ENCODE results near the gene MXD3. TPM values are rescaled to one million over a fixed set of nuclear protein-coding genes. Genes with fewer than 3 reads are reported as not detected.
A peak's percentile ranks its signal among the peaks of the same experiment; 100 is the strongest.
"Not testable (repeated sequence)": the region's sequence is repeated elsewhere in the genome, so short reads cannot be mapped to it uniquely, and the experiment has no call there.

MXD3 gene
- total and polyA plus RNA-seq, 4 experiments from 2014 or later = 0.28 to 17.3 (median 9.3) TPM

DNA sequence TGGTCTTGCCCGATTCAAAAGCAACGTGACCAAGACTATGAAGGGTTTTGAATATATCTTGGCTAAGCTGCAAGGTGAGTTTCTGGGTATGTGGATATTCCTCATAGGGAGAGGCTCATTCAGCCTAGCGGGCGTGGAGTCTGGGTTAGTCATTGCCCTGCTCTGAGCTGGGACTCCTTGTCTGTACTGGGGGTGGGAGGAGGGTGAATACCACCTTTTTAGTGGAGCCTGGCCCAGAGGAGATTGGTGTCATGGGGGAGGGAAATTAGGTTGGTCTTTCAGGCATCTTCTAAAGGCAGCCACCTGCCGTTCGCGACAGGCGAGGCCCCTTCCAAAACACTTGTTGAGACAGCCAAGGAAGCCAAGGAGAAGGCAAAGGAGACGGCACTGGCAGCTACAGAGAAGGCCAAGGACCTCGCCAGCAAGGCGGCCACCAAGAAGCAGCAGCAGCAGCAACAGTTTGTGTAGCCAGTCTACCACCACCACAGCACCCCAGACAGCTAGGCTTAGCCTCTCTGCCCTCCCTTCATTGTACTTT is 5.5 kb downstream of the MXD3 start:
- H3K36me3 ChIP-seq (ENCODE audit: insufficient read depth, low read length) = peaks cover 10% of the 10 kb centered on the region
- POLR2A ChIA-PET (ENCODE audit: partially characterized antibody) = interaction anchor here (0.9 kb wide), 1 partner anchor 52 kb away, joined by 3 read pairs; no protein-coding TSS in a partner anchor
- H3K27me3 Mint-ChIP-seq; H3K27ac ChIP-seq (ENCODE audit: low read depth, low read length); DNase-seq; H3K27me3 ChIP-seq (ENCODE audit: insufficient read depth, low read length); H3K4me3 ChIP-seq (ENCODE audit: low read length in 2 of 2); intact Hi-C loops (cut with micrococcal nuclease); H3K9me3 ChIP-seq (ENCODE audit: control insufficient read depth in 1 of 2, low read length in 2 of 2); H3K9me3 Mint-ChIP-seq: not testable (repeated sequence)
- Mint-ChIP-seq H3K36me3 (peaks cover 18 to 34% of the 10 kb centered on the region in 2 donors), H3K27ac (peak overlapping the region in 6 of 7 donors; percentile 17 to 89 (median 79)), H3K4me1 (peaks cover 39 to 80% (median 62%) of the 10 kb centered on the region in 4 donors), H3K4me3 (peak overlapping the region; percentile 11 to 97 (median 37))
- CTCF ChIA-PET (ENCODE audit: partially characterized antibody) = interaction anchor here (0.6 to 1.4 kb wide), 2 partner anchors 10 to 150 kb away, joined by 4 read pairs; no protein-coding TSS in a partner anchor
- H3K4me1 ChIP-seq (ENCODE audit: insufficient read depth, low read length) = peaks cover 68% of the 10 kb centered on the region

- H3K27ac ChIP-seq (ENCODE audit: low read depth, low read length) = peak overlapping the region; percentile 78
- peaks cover 10% of the 10 kb centered on the region for H3K36me3 ChIP-seq (ENCODE audit: insufficient read depth, low read length)
- Mint-ChIP-seq H3K4me1 (peaks cover 44 to 83% (median 65%) of the 10 kb centered on the region in 4 donors), H3K27ac (peak overlapping the region; percentile 84 to 97 (median 92)), H3K27me3 (no peaks in the 10 kb centered on the region), H3K36me3 (peaks cover 18 to 34% of the 10 kb centered on the region in 2 donors), H3K9me3 (peaks cover 0 to 6% (median 0%) of the 10 kb centered on the region in 8 donors), H3K4me3 (peak overlapping the region; percentile 91 to 97 (median 95))
- CTCF ChIA-PET (ENCODE audit: partially characterized antibody) = interaction anchor here (0.6 to 4.8 kb wide), 5 partner anchors 32 to 194 kb away, joined by 3 to 16 read pairs (median 3); no protein-coding TSS in a partner anchor
- DNase-seq = peak in 1 of 5 donors; percentile 61
- intact Hi-C loops (cut with micrococcal nuclease) = loop anchor here (5.0 kb wide), 2 partner anchors 58 to 172 kb away; partner anchors contain the start of gene NSD1
- H3K4me3 ChIP-seq (ENCODE audit: low read length in 2 of 2) = peak overlapping the region; percentile 84 to 94
- H3K4me1 ChIP-seq (ENCODE audit: insufficient read depth, low read length) = peaks cover 67% of the 10 kb centered on the region
- no peaks in the 10 kb centered on the region for H3K9me3 ChIP-seq (ENCODE audit: control insufficient read depth in 1 of 2, low read length in 2 of 2)
- no peaks in the 10 kb centered on the region for H3K27me3 ChIP-seq (ENCODE audit: insufficient read depth, low read length)
- POLR2A ChIA-PET (ENCODE audit: partially characterized antibody) = interaction anchor here (1.2 to 2.6 kb wide), 5 partner anchors 8 to 171 kb away, joined by 3 to 14 read pairs (median 5); partner anchors contain the start of genes LMAN2 and NSD1
Measured at GRCh38 chr5:177304392-177305119, 7.1 kb downstream of the MXD3 start.

- H3K27ac ChIP-seq (ENCODE audit: low read depth, low read length) = peak overlapping the region; percentile 78
- peak overlapping the region; percentile 84 to 94 for H3K4me3 ChIP-seq (ENCODE audit: low read length in 2 of 2)
- Mint-ChIP-seq H3K36me3 (peaks cover 18 to 34% of the 10 kb centered on the region in 2 donors), H3K4me1 (peaks cover 46 to 83% (median 68%) of the 10 kb centered on the region in 4 donors), H3K27me3 (no peaks in the 10 kb centered on the region), H3K4me3 (peak overlapping the region; percentile 91 to 97 (median 95)), H3K9me3 (peaks cover 0 to 5% (median 0%) of the 10 kb centered on the region in 8 donors), H3K27ac (peak overlapping the region; percentile 84 to 97 (median 92))
- no peaks in the 10 kb centered on the region for H3K9me3 ChIP-seq (ENCODE audit: control insufficient read depth in 1 of 2, low read length in 2 of 2)
- H3K4me1 ChIP-seq (ENCODE audit: insufficient read depth, low read length) = peaks cover 68% of the 10 kb centered on the region
- H3K36me3 ChIP-seq (ENCODE audit: insufficient read depth, low read length) = peaks cover 10% of the 10 kb centered on the region
- intact Hi-C loops (cut with micrococcal nuclease) = loop anchor here (1.0 to 5.0 kb wide), 4 partner anchors 8 to 189 kb away; partner anchors contain the start of gene NSD1
- CTCF ChIA-PET (ENCODE audit: partially characterized antibody) = interaction anchor here (0.6 to 4.8 kb wide), 7 partner anchors 9 to 190 kb away, joined by 3 to 16 read pairs (median 5); no protein-coding TSS in a partner anchor
- H3K27me3 ChIP-seq (ENCODE audit: insufficient read depth, low read length) = no peaks in the 10 kb centered on the region
- DNase-seq = peak in 1 of 5 donors; percentile 63
- POLR2A ChIA-PET (ENCODE audit: partially characterized antibody) = interaction anchor here (0.6 to 2.6 kb wide), 13 partner anchors 9 to 213 kb away, joined by 3 to 14 read pairs (median 4); partner anchors contain the start of genes DDX41, LMAN2, NSD1 and PDLIM7
Measured at GRCh38 chr5:177303925-177304391, 7.7 kb downstream of the MXD3 start.

GRCh38 chr5:177303121-177303924 is 8.4 kb downstream of the MXD3 start, which contains the start of the genes PRELID1 and RAB24:
Gene PRELID1, plus strand, starts transcription at chr5:177303799. Its CDS starts 187 bp downstream, at chr5:177303986.
Gene RAB24, minus strand, starts transcription at chr5:177303719. Its CDS starts 431 bp downstream, at chr5:177303288.
- no peaks in the 10 kb centered on the region for H3K27me3 Mint-ChIP-seq
- H3K27ac Mint-ChIP-seq = peak within 1 kb of the TSS; percentile 84 to 97 (median 92)
- H3K27me3 ChIP-seq (ENCODE audit: insufficient read depth, low read length) = no peaks in the 10 kb centered on the region
- peak within 1 kb of the TSS; percentile 84 to 94 for H3K4me3 ChIP-seq (ENCODE audit: low read length in 2 of 2)
- H3K9me3 ChIP-seq (ENCODE audit: control insufficient read depth in 1 of 2, low read length in 2 of 2) = no peaks in the 10 kb centered on the region
- H3K4me3 Mint-ChIP-seq = peak within 1 kb of the TSS; percentile 91 to 97 (median 95)
- H3K4me1 Mint-ChIP-seq = peaks cover 48 to 86% (median 69%) of the 10 kb centered on the region in 4 donors
- peak; percentile 84 to 88 (median 86) for DNase-seq
- POLR2A ChIA-PET (ENCODE audit: partially characterized antibody) = interaction anchor here (0.6 to 2.6 kb wide), 11 partner anchors 9 to 214 kb away, joined by 3 to 14 read pairs (median 4); partner anchors contain the start of genes DDX41, LMAN2, NSD1 and PDLIM7
- H3K27ac ChIP-seq (ENCODE audit: low read depth, low read length) = peak within 1 kb of the TSS; percentile 78
- H3K9me3 Mint-ChIP-seq = peaks cover 0 to 4% (median 0%) of the 10 kb centered on the region in 8 donors
- peaks cover 18 to 36% of the 10 kb centered on the region in 2 donors for H3K36me3 Mint-ChIP-seq
- intact Hi-C loops (cut with micrococcal nuclease) = loop anchor here (1.0 to 5.0 kb wide), 4 partner anchors 9 to 189 kb away; partner anchors contain the start of gene NSD1
- CTCF ChIA-PET (ENCODE audit: partially characterized antibody) = interaction anchor here (0.6 to 4.8 kb wide), 7 partner anchors 8 to 190 kb away, joined by 3 to 16 read pairs (median 5); no protein-coding TSS in a partner anchor
- H3K4me1 ChIP-seq (ENCODE audit: insufficient read depth, low read length) = peaks cover 68% of the 10 kb centered on the region
- peaks cover 10% of the 10 kb centered on the region for H3K36me3 ChIP-seq (ENCODE audit: insufficient read depth, low read length)

DNA sequence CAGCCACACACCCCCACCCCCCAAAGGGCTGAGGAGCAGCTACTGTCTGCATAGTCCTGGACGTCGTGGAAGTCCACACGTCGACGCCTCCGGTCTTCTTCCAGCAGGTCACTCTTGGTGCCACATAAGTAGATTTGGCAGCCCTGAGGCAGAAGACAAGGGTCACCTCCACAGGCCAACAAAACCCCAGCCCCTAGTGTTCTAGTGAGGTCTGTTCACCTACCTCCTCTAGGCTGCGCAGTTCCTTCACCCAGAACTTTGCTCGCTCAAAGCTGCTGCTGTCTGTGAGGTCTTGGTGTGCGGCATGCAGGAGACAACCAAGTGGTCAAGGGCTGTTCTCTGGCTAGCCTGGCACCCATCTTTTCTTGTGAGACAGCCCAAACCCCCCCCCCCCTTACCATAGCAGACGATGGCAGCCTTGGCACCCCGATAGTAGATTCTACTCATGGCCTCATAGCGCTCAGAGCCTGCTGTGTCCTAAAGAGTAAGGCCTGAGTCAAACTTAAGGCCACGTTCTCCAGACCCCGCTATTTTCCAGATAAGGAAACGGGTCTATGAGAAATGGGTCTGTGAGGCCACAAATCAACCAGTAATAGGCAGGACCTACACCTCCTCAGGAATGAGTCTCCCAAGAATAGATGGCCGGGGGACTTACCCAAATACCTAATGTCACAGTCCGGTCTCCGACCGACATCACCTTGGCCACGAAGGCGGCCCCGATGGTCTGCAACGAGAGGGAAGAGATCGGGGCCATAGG is 9.2 kb downstream of the MXD3 start:
- peaks cover 68% of the 10 kb centered on the region for H3K4me1 ChIP-seq (ENCODE audit: insufficient read depth, low read length)
- ChIA-PET CTCF (ENCODE audit: partially characterized antibody) (interaction anchor here (0.8 to 4.8 kb wide), 5 partner anchors 8 to 199 kb away, joined by 3 to 16 read pairs (median 6); partner anchors contain the start of gene MXD3), POLR2A (ENCODE audit: partially characterized antibody) (interaction anchor here (0.6 to 5.1 kb wide), 9 partner anchors 8 to 215 kb away, joined by 3 to 31 read pairs (median 4); partner anchors contain the start of genes DDX41, MXD3 and NSD1)
- H3K36me3 Mint-ChIP-seq = peaks cover 18 to 36% of the 10 kb centered on the region in 2 donors
- peak overlapping the region; percentile 87 to 97 (median 93) for H3K4me3 Mint-ChIP-seq
- peaks cover 48 to 86% (median 69%) of the 10 kb centered on the region in 4 donors for H3K4me1 Mint-ChIP-seq
- no peaks in the 10 kb centered on the region for H3K27me3 Mint-ChIP-seq
- H3K27ac ChIP-seq (ENCODE audit: low read depth, low read length) = peak overlapping the region; percentile 78
- H3K9me3 Mint-ChIP-seq = peaks cover 0 to 4% (median 0%) of the 10 kb centered on the region in 8 donors
- intact Hi-C loops (cut with micrococcal nuclease) = loop anchor here (1.0 to 5.0 kb wide), 4 partner anchors 10 to 188 kb away; partner anchors contain the start of gene NSD1
- no peaks in the 10 kb centered on the region for H3K9me3 ChIP-seq (ENCODE audit: control insufficient read depth in 1 of 2, low read length in 2 of 2)
- peaks cover 10% of the 10 kb centered on the region for H3K36me3 ChIP-seq (ENCODE audit: insufficient read depth, low read length)
- peak overlapping the region; percentile 65 to 89 for H3K4me3 ChIP-seq (ENCODE audit: low read length in 2 of 2)
- peak in 1 of 5 donors; percentile 36 for DNase-seq
- H3K27me3 ChIP-seq (ENCODE audit: insufficient read depth, low read length) = no peaks in the 10 kb centered on the region
- H3K27ac Mint-ChIP-seq = peak overlapping the region; percentile 82 to 94 (median 89)
